CMK (cell line): ENCODE measurements around the gene RAB10.
A peak's percentile ranks its signal among the peaks of the same experiment; 100 is the strongest.

Source experiments
- DNase-seq: peaks from one replicate; pipeline ENCODE4 v3.0.0-alpha.2; 2010; ENCODE audit warnings: low read depth

RAB10 gene

GRCh38 chr2:26179446-26179913 lies 145.6 kb downstream of the RAB10 start:
- peak; percentile 45 for DNase-seq

GRCh38 chr2:26182441-26182840 lies 148.6 kb downstream of the RAB10 start:
- no peak for DNase-seq

- DNase-seq: no peak
Measured at GRCh38 chr2:26182887-26183630, 149.2 kb downstream of the RAB10 start.

GRCh38 chr2:26184121-26184520 lies 150.2 kb downstream of the RAB10 start:
- DNase-seq: no peak

- peak; percentile 83 for DNase-seq
Measured at GRCh38 chr2:26184555-26185303, 150.8 kb downstream of the RAB10 start.

GRCh38 chr2:26185304-26185928 lies 151.5 kb downstream of the RAB10 start:
- no peak for DNase-seq

GRCh38 chr2:26185954-26186770 lies 152.3 kb downstream of the RAB10 start:
- no peak for DNase-seq
